OCI-LY1 (cell line): ENCODE measurements around the gene MAZ.

Source experiments
- H2AFZ ChIP-seq: fragments of 200-600 bp; sonication (generic), shearing (Covaris generic); 2 replicates; pipeline ENCODE4 v1.6.0; 2014; ENCODE audit warnings: antibody characterized with exemption, mild to moderate bottlenecking, low read length
- H3F3A ChIP-seq: fragments of 200-600 bp; sonication (generic), shearing (Covaris generic); 2 replicates; pipeline ENCODE4 v1.6.0; 2014; ENCODE audit warnings: mild to moderate bottlenecking, antibody characterized with exemption, low read length, moderate library complexity; ENCODE audit not compliant: insufficient read depth
- H3K27ac ChIP-seq: fragments of 200-600 bp; sonication (generic); 2 replicates; pipeline ENCODE4 v1.5.1; 2014; ENCODE audit warnings: low read length, mixed run types, mild to moderate bottlenecking, low read depth; ENCODE audit not compliant: poor library complexity, severe bottlenecking
- H3K27me3 ChIP-seq: fragments of 200-600 bp; sonication (generic); 2 replicates; pipeline ENCODE4 v1.6.0; 2014; ENCODE audit warnings: antibody characterized with exemption, mild to moderate bottlenecking, low read length, moderate library complexity; ENCODE audit not compliant: insufficient read depth
- H3K36me3 ChIP-seq: fragments of 200-600 bp; sonication (generic); 2 replicates; pipeline ENCODE4 v1.6.1; 2014; ENCODE audit warnings: mild to moderate bottlenecking, antibody characterized with exemption, low read length, moderate library complexity, mixed read lengths; ENCODE audit not compliant: insufficient read depth
- H3K4me1 ChIP-seq: fragments of 200-600 bp; sonication (generic); 2 replicates; pipeline ENCODE4 v1.5.1; 2014; ENCODE audit warnings: mild to moderate bottlenecking, low read length, moderate library complexity; ENCODE audit not compliant: insufficient read depth, severe bottlenecking
- H3K4me2 ChIP-seq: fragments of 200-600 bp; sonication (generic), shearing (Covaris generic); 2 replicates; pipeline ENCODE4 v1.6.1; 2014; ENCODE audit warnings: low read length
- H3K4me3 ChIP-seq: fragments of 200-600 bp; sonication (generic); 2 replicates; pipeline ENCODE4 v1.5.1; 2014; ENCODE audit warnings: low read length, low read depth, mild to moderate bottlenecking, mixed read lengths; ENCODE audit not compliant: poor library complexity, severe bottlenecking
- H3K79me2 ChIP-seq: fragments of 200-600 bp; shearing (Covaris generic); 2 replicates; pipeline ENCODE4 v1.6.1; 2016; ENCODE audit warnings: mixed run types, low read length, mixed read lengths; ENCODE audit not compliant: insufficient read depth
- H3K9ac ChIP-seq: fragments of 200-600 bp; sonication (generic), shearing (Covaris generic); 2 replicates; pipeline ENCODE4 v1.6.1; 2014; ENCODE audit warnings: mild to moderate bottlenecking, low read length, mixed read lengths
- H3K9me2 ChIP-seq: fragments of 200-600 bp; sonication (generic), shearing (Covaris generic); 2 replicates; pipeline ENCODE4 v1.6.1; 2014; ENCODE audit warnings: low read depth, mild to moderate bottlenecking, low read length, mixed read lengths
- H3K9me3 ChIP-seq: fragments of 200-600 bp; shearing (Covaris generic); 2 replicates; pipeline ENCODE4 v1.6.1; 2014; ENCODE audit warnings: low read length, mixed read lengths
- H4K20me1 ChIP-seq: fragments of 200-600 bp; sonication (generic), shearing (Covaris generic); 2 replicates; pipeline ENCODE4 v1.6.0; 2016; ENCODE audit warnings: mild to moderate bottlenecking, low read length; ENCODE audit not compliant: insufficient read depth
- CTCF ChIP-seq: fragments of 200-600 bp; sonication (generic), shearing (Covaris generic); IDR thresholded peaks from 2 replicates; pipeline ENCODE4 v1.5.1; 2017; ENCODE audit warnings: mild to moderate bottlenecking, antibody characterized with exemption, low read length, moderate library complexity, mixed read lengths
- EZH2 ChIP-seq: fragments of 200-600 bp; sonication (generic), shearing (Covaris generic); IDR thresholded peaks from 2 replicates; pipeline ENCODE4 v1.8.0; 2017; ENCODE audit warnings: borderline replicate concordance, mixed run types, mild to moderate bottlenecking, antibody characterized with exemption, low read length, moderate library complexity, mixed read lengths

Gene MAZ

GRCh38 chr16:29850998-29851397, 44.7 kb downstream of the MAZ start:
- TF ChIP-seq EZH2 (no peak), CTCF (no peak)
- no peaks in the 10 kb centered on the region for H3K4me1 ChIP-seq
- no peak overlapping the region for H3K4me3 ChIP-seq
- H3K36me3 ChIP-seq, result no peaks in the 10 kb centered on the region
- H3K9ac ChIP-seq, result no peak overlapping the region
- no peak overlapping the region for H3K4me2 ChIP-seq
- no peaks in the 10 kb centered on the region for H3F3A ChIP-seq
- no peaks in the 10 kb centered on the region for H3K9me3 ChIP-seq
- no peaks in the 10 kb centered on the region for H3K9me2 ChIP-seq
- no peaks in the 10 kb centered on the region for H4K20me1 ChIP-seq
- H3K79me2 ChIP-seq, result no peaks in the 10 kb centered on the region
- H2AFZ ChIP-seq, result no peak overlapping the region
- H3K27me3 ChIP-seq, result no peaks in the 10 kb centered on the region
- H3K27ac ChIP-seq, result no peak overlapping the region

GRCh38 chr16:29852654-29853053, 46.3 kb downstream of the MAZ start:
- H3K79me2 ChIP-seq, result no peaks in the 10 kb centered on the region

GRCh38 chr16:29854520-29855100, 48.3 kb downstream of the MAZ start:
- Histone ChIP-seq H3K79me2 (no peaks in the 10 kb centered on the region), H3K27ac (no peak overlapping the region), H3K27me3 (no peaks in the 10 kb centered on the region), H3K36me3 (peaks cover 12% of the 10 kb centered on the region), H4K20me1 (no peaks in the 10 kb centered on the region), H2AFZ (no peak overlapping the region), H3K4me3 (no peak overlapping the region), H3K9ac (no peak overlapping the region), H3K9me3 (no peaks in the 10 kb centered on the region), H3K4me1 (no peaks in the 10 kb centered on the region), H3K4me2 (no peak overlapping the region), H3K9me2 (no peaks in the 10 kb centered on the region), H3F3A (no peaks in the 10 kb centered on the region)
- TF ChIP-seq CTCF, result no peak

More at GRCh38 chr16:29852654-29853053, 46.3 kb downstream of the MAZ start:
- Histone ChIP-seq H3K9me2 (no peaks in the 10 kb centered on the region), H3K36me3 (no peaks in the 10 kb centered on the region), H3K4me3 (no peak overlapping the region), H3K27me3 (no peaks in the 10 kb centered on the region), H3K9ac (no peak overlapping the region), H2AFZ (no peak overlapping the region), H4K20me1 (no peaks in the 10 kb centered on the region), H3K4me2 (no peak overlapping the region), H3K4me1 (no peaks in the 10 kb centered on the region), H3K9me3 (no peaks in the 10 kb centered on the region), H3F3A (no peaks in the 10 kb centered on the region), H3K27ac (no peak overlapping the region)
- TF ChIP-seq EZH2, result no peak
- TF ChIP-seq CTCF, result no peak
